ENCODE measurements around the gene GSS.

GRCh38 chr20:34904202-34904621, 51.4 kb downstream of the GSS start:
- TF ChIP-seq, protein P1, sequence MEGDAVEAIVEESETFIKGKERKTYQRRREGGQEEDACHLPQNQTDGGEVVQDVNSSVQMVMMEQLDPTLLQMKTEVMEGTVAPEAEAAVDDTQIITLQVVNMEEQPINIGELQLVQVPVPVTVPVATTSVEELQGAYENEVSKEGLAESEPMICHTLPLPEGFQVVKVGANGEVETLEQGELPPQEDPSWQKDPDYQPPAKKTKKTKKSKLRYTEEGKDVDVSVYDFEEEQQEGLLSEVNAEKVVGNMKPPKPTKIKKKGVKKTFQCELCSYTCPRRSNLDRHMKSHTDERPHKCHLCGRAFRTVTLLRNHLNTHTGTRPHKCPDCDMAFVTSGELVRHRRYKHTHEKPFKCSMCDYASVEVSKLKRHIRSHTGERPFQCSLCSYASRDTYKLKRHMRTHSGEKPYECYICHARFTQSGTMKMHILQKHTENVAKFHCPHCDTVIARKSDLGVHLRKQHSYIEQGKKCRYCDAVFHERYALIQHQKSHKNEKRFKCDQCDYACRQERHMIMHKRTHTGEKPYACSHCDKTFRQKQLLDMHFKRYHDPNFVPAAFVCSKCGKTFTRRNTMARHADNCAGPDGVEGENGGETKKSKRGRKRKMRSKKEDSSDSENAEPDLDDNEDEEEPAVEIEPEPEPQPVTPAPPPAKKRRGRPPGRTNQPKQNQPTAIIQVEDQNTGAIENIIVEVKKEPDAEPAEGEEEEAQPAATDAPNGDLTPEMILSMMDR (IDR thresholded peaks at IDR 0.05) = no peak
- TF ChIP-seq EZH2 (IDR thresholded peaks at IDR 0.05) = no peak
- TF ChIP-seq EZH2phosphoT487 (IDR thresholded peaks at IDR 0.05) = no peak

Measured in neural progenitor cell (in vitro differentiated cells).